H1 (cell line): ENCODE results near the gene PIEZO1. TPM values are rescaled to one million over a fixed set of nuclear protein-coding genes. Genes with fewer than 3 reads are reported as not detected.

Source experiments
- CTCF ChIA-PET: fragments of 300-600 bp; sonication (Branson Sonifier 250); formaldehyde crosslinking; loops from one replicate; lab custom pipeline; 2021; ENCODE audit not compliant: partially characterized antibody; lab: Charles Lee
- POLR2A ChIA-PET: fragments of 300-600 bp; sonication (Branson Sonifier 250); formaldehyde crosslinking; loops from one replicate; lab custom pipeline; 2021; ENCODE audit warnings: inconsistent platforms; ENCODE audit not compliant: partially characterized antibody; lab: Charles Lee
- DNase-seq, 2 experiments: peaks; one replicate each; pipeline versions ENCODE4 v3.0.0 to v3.0.0-alpha.2; 2010 to 2022; ENCODE audit warnings: low spot score in 2 of 2, low read depth in 1 of 2, mixed read lengths in 1 of 2
- FAIRE-seq: peaks from 2 replicates; lab custom pipeline; 2011; peaks lifted over from hg19 to GRCh38; lab: Jason Lieb, UNC
- H2AFZ ChIP-seq: 2 replicates; pipeline ENCODE4 v1.8.1; 2012; ENCODE audit warnings: low read length, inconsistent platforms
- H2AK5ac ChIP-seq: 2 replicates; pipeline ENCODE4 v1.6.1; 2013; ENCODE audit warnings: low read depth, low read length
- H2BK120ac ChIP-seq: replicated peaks from 2 replicates; pipeline ENCODE3; 2013; ENCODE audit warnings: low read depth, low read length, inconsistent platforms
- H2BK12ac ChIP-seq: 2 replicates; pipeline ENCODE4 v1.6.1; 2013; ENCODE audit warnings: low read depth, low read length
- H2BK15ac ChIP-seq: 2 replicates; pipeline ENCODE4 v1.6.1; 2013; ENCODE audit warnings: low read length
- H2BK20ac ChIP-seq: 2 replicates; pipeline ENCODE4 v1.6.1; 2013; ENCODE audit warnings: low read length
- H2BK5ac ChIP-seq: 2 replicates; pipeline ENCODE4 v1.6.1; 2013; ENCODE audit warnings: low read depth, low read length
- H3K14ac ChIP-seq: 2 replicates; pipeline ENCODE4 v1.6.1; 2013; ENCODE audit warnings: inconsistent platforms; ENCODE audit not compliant: insufficient read length
- H3K18ac ChIP-seq: 2 replicates; pipeline ENCODE4 v1.6.1; 2013; ENCODE audit warnings: low read length; ENCODE audit errors: extremely low read depth
- H3K23ac ChIP-seq: 2 replicates; pipeline ENCODE4 v1.6.1; 2013; ENCODE audit warnings: inconsistent platforms; ENCODE audit not compliant: insufficient read length
- H3K23me2 ChIP-seq: 2 replicates; pipeline ENCODE4 v1.6.1; 2013; ENCODE audit warnings: low read depth, low read length
- H3K27ac ChIP-seq: 2 replicates; pipeline ENCODE4 v1.6.1; 2011; ENCODE audit warnings: low read depth, low read length, inconsistent platforms
- H3K27me3 ChIP-seq, 4 experiments: replicated peaks in 1 of 4; 1 replicate in 1 of 4; 2 replicates in 3 of 4; pipeline versions ENCODE4 v1.6.1 to v1.8.1; 2011 to 2013; ENCODE audit warnings: low read length in 3 of 4, mild to moderate bottlenecking in 3 of 4, inconsistent platforms in 2 of 4, mixed read lengths in 2 of 4, moderate library complexity in 1 of 4; ENCODE audit not compliant: control insufficient read depth in 3 of 4, insufficient read depth in 3 of 4; ENCODE audit errors: extremely low read depth in 1 of 4
- H3K36me3 ChIP-seq, 4 experiments: 2 replicates each; pipeline versions ENCODE4 v1.6.1 to v1.8.1; 2011 to 2013; ENCODE audit warnings: mild to moderate bottlenecking in 4 of 4, low read length in 3 of 4, moderate library complexity in 2 of 4, control low read depth in 1 of 4, inconsistent platforms in 1 of 4; ENCODE audit not compliant: insufficient read depth in 4 of 4, control insufficient read depth in 2 of 4
- H3K4ac ChIP-seq: replicated peaks from 2 replicates; pipeline ENCODE3; 2013; ENCODE audit warnings: low read length, low read depth, mixed read lengths, inconsistent platforms; ENCODE audit not compliant: insufficient read length
- H3K4me1 ChIP-seq, 4 experiments: replicated peaks in 1 of 4; 1 replicate in 1 of 4; 2 replicates in 3 of 4; pipeline versions ENCODE4 v1.6.1 to v1.8.1; 2011 to 2013; ENCODE audit warnings: low read length in 3 of 4, inconsistent platforms in 2 of 4, mixed read lengths in 1 of 4; ENCODE audit not compliant: insufficient read depth in 4 of 4, control insufficient read depth in 3 of 4
- H3K4me2 ChIP-seq, 2 experiments: 2 replicates each; pipeline versions ENCODE4 v1.6.1 to v1.8.1; 2011 to 2013; ENCODE audit warnings: low read depth in 2 of 2, low read length in 2 of 2, control low read depth in 1 of 2, inconsistent platforms in 1 of 2, mild to moderate bottlenecking in 1 of 2; ENCODE audit not compliant: insufficient read depth in 1 of 2
- H3K4me3 ChIP-seq, 4 experiments: fragments of 200-600, 300-600 bp in 1 of 4; sonication (generic), shearing (Covaris generic), sonication (Bioruptor Twin) in 1 of 4; 2 replicates each; pipeline versions ENCODE4 v1.5.1 to v1.8.1; 2011 to 2016; ENCODE audit warnings: low read length in 4 of 4, low read depth in 3 of 4, control low read depth in 2 of 4, inconsistent platforms in 2 of 4, mild to moderate bottlenecking in 2 of 4, mixed read lengths in 1 of 4, moderate library complexity in 1 of 4; ENCODE audit not compliant: insufficient read depth in 2 of 4; ENCODE audit errors: extremely low read depth in 1 of 4
- H3K56ac ChIP-seq: replicated peaks from 2 replicates; pipeline ENCODE3; 2013; ENCODE audit warnings: low read depth, mild to moderate bottlenecking, mixed read lengths, low read length, inconsistent platforms; ENCODE audit not compliant: insufficient read length
- H3K79me1 ChIP-seq: 2 replicates; pipeline ENCODE4 v1.6.1; 2013; ENCODE audit warnings: low read depth, low read length, control low read depth
- H3K79me2 ChIP-seq, 2 experiments: 2 replicates each; pipeline versions ENCODE4 v1.6.1 to v1.8.1; 2012 to 2013; ENCODE audit warnings: low read length in 2 of 2, mild to moderate bottlenecking in 2 of 2, inconsistent platforms in 1 of 2; ENCODE audit not compliant: insufficient read depth in 2 of 2, control insufficient read depth in 1 of 2
- H3K9ac ChIP-seq, 4 experiments: replicated peaks in 1 of 4; 1 replicate in 1 of 4; 2 replicates in 3 of 4; pipeline versions ENCODE4 v1.6.1 to v1.8.1; 2011 to 2013; ENCODE audit warnings: low read depth in 3 of 4, low read length in 3 of 4, control low read depth in 2 of 4, mild to moderate bottlenecking in 2 of 4, moderate library complexity in 2 of 4, inconsistent platforms in 1 of 4; ENCODE audit errors: extremely low read depth in 1 of 4
- H3K9me3 ChIP-seq, 2 experiments: 2 replicates each; pipeline versions ENCODE4 v1.6.1 to v1.8.1; 2012 to 2013; ENCODE audit warnings: mild to moderate bottlenecking in 2 of 2, moderate library complexity in 2 of 2, control low read depth in 1 of 2, inconsistent platforms in 1 of 2, low read depth in 1 of 2, low read length in 1 of 2, mixed read lengths in 1 of 2; ENCODE audit not compliant: insufficient read depth in 2 of 2
- H4K20me1 ChIP-seq, 2 experiments: replicated peaks in 1 of 2; 2 replicates each; pipeline versions ENCODE3 to v1.8.1; 2011 to 2013; ENCODE audit warnings: inconsistent platforms in 2 of 2, low read length in 2 of 2, mild to moderate bottlenecking in 1 of 2; ENCODE audit not compliant: insufficient read depth in 2 of 2, control insufficient read depth in 1 of 2
- H4K5ac ChIP-seq: 2 replicates; pipeline ENCODE4 v1.6.1; 2013; ENCODE audit warnings: low read length, low read depth, mixed read lengths, inconsistent platforms; ENCODE audit not compliant: insufficient read length
- H4K8ac ChIP-seq: 2 replicates; pipeline ENCODE4 v1.8.0; 2013; ENCODE audit warnings: mild to moderate bottlenecking, moderate library complexity, low read length, inconsistent platforms; ENCODE audit not compliant: insufficient read depth; ENCODE audit errors: extremely low read depth
- H4K91ac ChIP-seq: replicated peaks from 2 replicates; pipeline ENCODE3; 2013; ENCODE audit warnings: low read length, mixed read lengths, inconsistent platforms; ENCODE audit not compliant: insufficient read length
- E2F6 ChIP-seq: IDR thresholded peaks from 2 replicates; pipeline ENCODE4 v1.6.1; 2012; ENCODE audit warnings: inconsistent platforms
- EZH2 ChIP-seq: fragments of 200-600 bp; sonication (generic); IDR thresholded peaks from 2 replicates; pipeline ENCODE4 v1.7.1; 2012; ENCODE audit warnings: low read depth, mild to moderate bottlenecking, moderate library complexity, low read length, inconsistent platforms; ENCODE audit not compliant: severe bottlenecking
- MAX ChIP-seq: IDR thresholded peaks from 2 replicates; pipeline ENCODE4 v1.6.1; 2012; ENCODE audit warnings: inconsistent platforms
- PHF8 ChIP-seq: fragments of 200-600 bp; sonication (generic); conservative IDR thresholded peaks from 2 replicates; pipeline ENCODE4 v1.7.1; 2012; ENCODE audit warnings: low read depth, mild to moderate bottlenecking, inconsistent platforms, low read length, moderate library complexity
- SAP30 ChIP-seq: fragments of 300-600 bp; sonication (generic); IDR thresholded peaks from 2 replicates; pipeline ENCODE4 v1.7.1; 2012; ENCODE audit warnings: low read length, moderate library complexity, mild to moderate bottlenecking, inconsistent platforms; ENCODE audit not compliant: insufficient read depth, insufficient replicate concordance
- SIN3A ChIP-seq, 2 experiments: IDR thresholded peaks in 1 of 2; conservative IDR thresholded peaks in 1 of 2; 2 replicates each; pipeline ENCODE4 v1.6.1; 2011 to 2012; ENCODE audit warnings: low read length in 2 of 2, improper control_type of control experiment in 1 of 2, low read depth in 1 of 2, mild to moderate bottlenecking in 1 of 2
- SP1 ChIP-seq: IDR thresholded peaks from 2 replicates; pipeline ENCODE4 v1.6.1; 2011; ENCODE audit warnings: low read depth, low read length
- USF2 ChIP-seq: IDR thresholded peaks from 2 replicates; pipeline ENCODE4 v1.6.1; 2011; ENCODE audit warnings: low read length, improper control_type of control experiment
- WGBS, 2 experiments: shearing (Covaris generic) in 1 of 2; methylation state at CpG; one replicate each; pipeline versions ENCODE4 v1.1.6 to v1.1.7; 2013 to 2015; ENCODE audit warnings: low lambda C conversion rate in 2 of 2, mixed read lengths in 2 of 2, inconsistent platforms in 1 of 2, low coverage in 1 of 2, missing lambda C conversion rate in 1 of 2; ENCODE audit not compliant: insufficient replicate concordance in 2 of 2, insufficient coverage in 1 of 2, insufficient read length in 1 of 2; ENCODE audit errors: extremely low coverage in 1 of 2, missing lambda C conversion rate in 1 of 2; 5-methylcytosine and 5-hydroxymethylcytosine counted together
- polyA plus RNA-seq, 7 experiments: library from polyadenylated mRNA; depleted of rRNA in 3 of 7; stranded (reverse) in 5 of 7; unstranded in 2 of 7; fragments of >200 nt in 5 of 7; fragments of 200-250 nt in 2 of 7; gene quantifications; 1 replicate in 5 of 7; 2 replicates in 1 of 7; 4 replicates in 1 of 7; pipeline versions ENCODE4 v1.2.1 to v1.2.3, GENCODE V29; 2011 to 2013; ENCODE audit warnings: missing spikeins in 2 of 7, mixed read lengths in 2 of 7
- total RNA-seq: library from RNA; stranded (reverse); fragmentation: NEBNext Ultra II Directional; extraction: Animal tissue kit (Norgen Biotek cat#: 25700); gene quantifications from 2 replicates; pipeline ENCODE4 v1.2.1, GENCODE V29; 2021

PIEZO1 gene
- total and polyA plus RNA-seq, 2 of the 8 experiments (the other 6 are each of a cell fraction or from before 2014, with no cell fraction given), result 42.3 to 67.5 TPM

GRCh38 chr16:88678224-88678979, 106.6 kb downstream of the PIEZO1 start:
- FAIRE-seq, result no peak
- Histone ChIP-seq H3K56ac (no peak overlapping the region), H2BK15ac (no peak overlapping the region), H3K4ac (no peak overlapping the region), H3K9me3 (no peaks in the 10 kb centered on the region), H2AFZ (no peak overlapping the region), H3K36me3 (no peaks in the 10 kb centered on the region), H3K18ac (no peak overlapping the region), H2BK12ac (0 out of 2 replicates have a peak overlapping the region, but pooled peaks have one; percentile 39), H4K8ac (peak overlapping the region; percentile 4), H4K20me1 (peaks cover 0 to 2% of the 10 kb centered on the region in 2 experiments), H3K79me1 (no peaks in the 10 kb centered on the region), H3K9ac (no peak overlapping the region), H3K27ac (no peak overlapping the region), H3K23ac (no peak overlapping the region), H2BK5ac (no peak overlapping the region; the same call in 1 of the 2 replicates), H2BK20ac (no peak overlapping the region), H3K27me3 (no peaks in the 10 kb centered on the region), H3K4me3 (no peak overlapping the region), H2BK120ac (no peak overlapping the region), H3K79me2 (no peaks in the 10 kb centered on the region), H3K23me2 (no peaks in the 10 kb centered on the region), H4K91ac (no peak overlapping the region), H4K5ac (no peak overlapping the region), H3K4me1 (no peaks in the 10 kb centered on the region), H3K14ac (no peak overlapping the region), H3K4me2 (no peak overlapping the region), H2AK5ac (no peak overlapping the region)
- DNase-seq, result no peak
- ChIA-PET POLR2A (interaction anchor here (0.6 to 1.5 kb wide), 2 partner anchors 9 to 20 kb away, joined by 3 read pairs; no protein-coding TSS in a partner anchor), CTCF (interaction anchor here (0.8 to 1.7 kb wide), 2 partner anchors 59 to 69 kb away, joined by 3 read pairs; no protein-coding TSS in a partner anchor)
- 86% methylated on average over 30 of the region's 32 CpGs; no CpG with 5 or more reads in 1 of the 2 experiments for WGBS, 2 experiments
- no peak for TF ChIP-seq SIN3A (conservative IDR thresholded peaks at IDR 0.05 in 1 of 2, IDR thresholded peaks at IDR 0.05 in 1 of 2; ENCODE audit: low read depth in 1 of 2, low read length in 2 of 2)
- no peak for TF ChIP-seq SP1
- TF ChIP-seq SAP30, result no peak
- TF ChIP-seq USF2, result no peak
- TF ChIP-seq MAX, result no peak
- TF ChIP-seq EZH2, result no peak
- TF ChIP-seq E2F6, result no peak
- no peak for TF ChIP-seq PHF8
